K562 (cell line): ENCODE data around the gene METTL14. TPM values are rescaled to one million over a fixed set of nuclear protein-coding genes. Genes with fewer than 3 reads are reported as not detected.

Experiments
- ATAC-seq: fragments of 200-7000 bp; cut with Tn5 transposase; 3 replicates; pipeline ENCODE4 v1.9.1; 2020; ENCODE audit warnings: moderate library complexity
- BruUV-seq: library from RNA; stranded (reverse); fragments of 400-500 nt; replicated peaks from 2 replicates; lab custom pipeline; 2021; lab: Mats Ljungman, UMichigan
- CTCF ChIA-PET: fragments of 300-600 bp; formaldehyde crosslinking; extraction: SDS; loops from one replicate; lab custom pipeline; 2021; ENCODE audit warnings: low intra/inter-chr PET ratio; lab: Yijun Ruan, JAX
- POLR2A ChIA-PET: fragments of 300-600, 350-650 bp; sonication (Branson Sonifier 250); formaldehyde crosslinking; extraction: SDS; loops from one replicate; lab custom pipeline; 2021; ENCODE audit warnings: antibody characterized with exemption, inconsistent platforms; lab: Yijun Ruan, JAX
- DNase-seq, 4 experiments: peaks; one replicate each; pipeline versions ENCODE4 v3.0.0 to v3.0.0-alpha.2; 2011 to 2018; ENCODE audit warnings: low spot score in 3 of 4, mixed read lengths in 3 of 4; ENCODE audit errors: extremely low read depth in 1 of 4
- FAIRE-seq: peaks from 2 replicates; lab custom pipeline; 2011; peaks lifted over from hg19 to GRCh38; lab: Jason Lieb, UNC
- H2AFZ ChIP-seq: 2 replicates; pipeline ENCODE4 v1.6.0; 2011; ENCODE audit warnings: low read depth, low read length, control low read depth, inconsistent platforms
- H3K27ac ChIP-seq: fragments of 200-600 bp; 3 replicates; pipeline ENCODE4 v1.8.0; 2011; ENCODE audit warnings: low read depth, mild to moderate bottlenecking, control low read depth, inconsistent platforms, low read length, moderate library complexity, mixed read lengths; ENCODE audit errors: extremely low read depth
- H3K27me3 ChIP-seq, 2 experiments: fragments of 300-600 bp in 1 of 2; 2 replicates in 1 of 2; 3 replicates in 1 of 2; pipeline versions ENCODE4 v1.6.0 to v1.8.0; 2011; ENCODE audit warnings: inconsistent platforms in 2 of 2, low read length in 2 of 2, mild to moderate bottlenecking in 1 of 2, mixed read lengths in 1 of 2, moderate library complexity in 1 of 2; ENCODE audit not compliant: control insufficient read depth in 2 of 2, insufficient read depth in 2 of 2
- H3K36me3 ChIP-seq: fragments of 300-600 bp; 3 replicates; pipeline ENCODE4 v1.8.0; 2011; ENCODE audit warnings: mild to moderate bottlenecking, low read length, inconsistent platforms; ENCODE audit not compliant: control insufficient read depth, insufficient read depth
- H3K4me1 ChIP-seq, 2 experiments: fragments of 200-600 bp in 1 of 2; replicated peaks in 1 of 2; 2 replicates in 1 of 2; 3 replicates in 1 of 2; pipeline versions ENCODE4 v1.5.1 to v1.8.0; 2011; ENCODE audit warnings: inconsistent platforms in 2 of 2, low read length in 2 of 2, mild to moderate bottlenecking in 1 of 2, mixed read lengths in 1 of 2, moderate library complexity in 1 of 2; ENCODE audit not compliant: control insufficient read depth in 2 of 2, insufficient read depth in 2 of 2
- H3K4me2 ChIP-seq: 2 replicates; pipeline ENCODE4 v1.6.1; 2011; ENCODE audit warnings: low read length, control low read depth, inconsistent platforms, mixed read lengths; ENCODE audit not compliant: insufficient read depth
- H3K4me3 ChIP-seq: fragments of 200-600 bp; sonication (generic), shearing (Covaris generic); 2 replicates; pipeline ENCODE4 v1.5.1; 2016; ENCODE audit warnings: control low read depth, inconsistent platforms
- H3K79me2 ChIP-seq: fragments of 200-600 bp; 3 replicates; pipeline ENCODE4 v1.8.0; 2011; ENCODE audit warnings: low read length, inconsistent platforms; ENCODE audit not compliant: control insufficient read depth, insufficient read depth
- H3K9ac ChIP-seq, 2 experiments: 2 replicates each; pipeline versions ENCODE4 v1.6.0 to v1.6.1; 2011; ENCODE audit warnings: low read depth in 2 of 2, low read length in 2 of 2, control low read depth in 1 of 2, inconsistent platforms in 1 of 2, mild to moderate bottlenecking in 1 of 2, mixed read lengths in 1 of 2; ENCODE audit not compliant: insufficient read depth in 1 of 2
- H3K9me1 ChIP-seq: one replicate; pipeline ENCODE4 v1.6.0; 2011; ENCODE audit warnings: inconsistent platforms, mild to moderate bottlenecking, low read length, moderate library complexity; ENCODE audit not compliant: control insufficient read depth, insufficient read depth
- H3K9me3 ChIP-seq: replicated peaks from 2 replicates; pipeline ENCODE4 v1.5.1; 2011; ENCODE audit warnings: low read depth, low read length, inconsistent platforms; ENCODE audit not compliant: control insufficient read depth, insufficient read depth
- H4K20me1 ChIP-seq: replicated peaks from 2 replicates; pipeline ENCODE4 v1.6.1; 2011; ENCODE audit warnings: low read length, inconsistent platforms, mixed read lengths; ENCODE audit not compliant: control insufficient read depth, insufficient read depth
- ARID3A ChIP-seq: IDR thresholded peaks from 2 replicates; pipeline ENCODE4 v1.6.1; 2012; ENCODE audit warnings: low read depth, low read length, improper control_type of control experiment, borderline replicate concordance
- COPS2 ChIP-seq: fragments of 450-650 bp; conservative IDR thresholded peaks from 2 replicates; pipeline ENCODE4 v1.6.1; 2016; ENCODE audit warnings: mild to moderate bottlenecking, moderate library complexity
- POLR2G ChIP-seq: fragments of 200-400 bp; formaldehyde crosslinking; IDR thresholded peaks from 2 replicates; pipeline ENCODE4 v1.6.1; 2017; ENCODE audit warnings: low read depth, mild to moderate bottlenecking, antibody characterized with exemption, low read length, moderate library complexity
- RFX1 ChIP-seq: fragments of 450-650 bp; IDR thresholded peaks from 2 replicates; pipeline ENCODE4 v1.6.1; 2016; ENCODE audit warnings: mild to moderate bottlenecking, moderate library complexity
- SMAD4 ChIP-seq: fragments of 250-450 bp; sonication (Bioruptor Pico); conservative IDR thresholded peaks from 2 replicates; pipeline ENCODE4 v1.8.0; 2021; ENCODE audit warnings: inconsistent platforms, mild to moderate bottlenecking, moderate library complexity
- SRSF7 ChIP-seq: fragments of 200-400 bp; formaldehyde crosslinking; optimal IDR thresholded peaks from 2 replicates; pipeline ENCODE3; 2017; ENCODE audit warnings: mild to moderate bottlenecking, low read depth, low read length
- ZNF263 ChIP-seq: sonication (generic); formaldehyde crosslinking; IDR thresholded peaks from 2 replicates; pipeline ENCODE4 v1.8.0; 2022; ENCODE audit warnings: mild to moderate bottlenecking, missing genetic modification reagents, borderline replicate concordance
- ZNF609 ChIP-seq: sonication (generic); formaldehyde crosslinking; IDR thresholded peaks from 2 replicates; pipeline ENCODE4 v1.8.1; 2023; ENCODE audit warnings: missing genetic modification reagents, mild to moderate bottlenecking, borderline replicate concordance
- WGBS: fragments of 100-300 bp; shearing (Covaris generic); methylation state at CpG from one replicate; pipeline ENCODE4 v1.1.6; 2016; ENCODE audit warnings: low coverage, mixed read lengths; ENCODE audit not compliant: insufficient coverage; ENCODE audit errors: missing lambda C conversion rate; 5-methylcytosine and 5-hydroxymethylcytosine counted together
- in situ Hi-C: fragments of 300-500 bp; cut with MboI; formaldehyde crosslinking; loops from 4 replicates; pipeline ENCODE4 v1.15.0; 2018; ENCODE audit warnings: inconsistent platforms, mixed read lengths
- intact Hi-C: fragments of 100-400 bp; cut with micrococcal nuclease; formaldehyde crosslinking; loops from 2 replicates; pipeline ENCODE4 v1.14.2; 2022
- polyA plus RNA-seq, 8 experiments: library from polyadenylated mRNA; depleted of rRNA in 4 of 8; stranded (reverse) in 5 of 8; unstranded in 3 of 8; fragments of >200 nt; fragmentation: Nextera tagmentation in 2 of 8; fragmentation: Illumina TruSeq in 1 of 8; extraction: Ambion mirVana in 2 of 8; extraction: Trizol in 1 of 8; gene quantifications; 2 replicates each; pipeline versions ENCODE4 v1.2.1 to v1.2.3, GENCODE V29; 2011 to 2014; ENCODE audit warnings: inconsistent platforms in 1 of 8, missing spikeins in 1 of 8
- total RNA-seq, 7 experiments: library from RNA; depleted of rRNA in 6 of 7; stranded (reverse); fragments of >200 nt in 6 of 7; fragmentation: Illumina TruSeq in 2 of 7; extraction: Trizol in 2 of 7; gene quantifications; 2 replicates each; pipeline versions ENCODE4 v1.2.1 to v1.2.3, GENCODE V29; 2011 to 2021; ENCODE audit warnings: low replicate concordance in 1 of 7

The METTL14 gene
- total and polyA plus RNA-seq, 9 of the 15 experiments (the other 6 are each of a cell fraction or from before 2014, with no cell fraction given): 16.7 to 42.4 (median 27.7) TPM

- FAIRE-seq (no peak), DNase-seq (no peak), ATAC-seq (no peak)
- TF ChIP-seq SRSF7 (no peak), ARID3A (no peak), ZNF609 (CRISPR knock-in tag) (no peak), RFX1 (no peak), POLR2G (no peak), COPS2 (no peak), ZNF263 (CRISPR knock-in tag) (no peak), SMAD4 (CRISPR knock-in tag) (no peak)
- Histone ChIP-seq H3K79me2 (no peaks in the 10 kb centered on the region), H3K4me2 (no peak overlapping the region), H3K27ac (no peak overlapping the region), H3K27me3 (no peaks in the 10 kb centered on the region), H3K9me1 (no peaks in the 10 kb centered on the region), H2AFZ (no peak overlapping the region), H3K4me1 (no peaks in the 10 kb centered on the region), H4K20me1 (no peaks in the 10 kb centered on the region), H3K36me3 (peaks cover 15% of the 10 kb centered on the region; the same call in 2 of the 3 replicates), H3K9me3 (no peaks in the 10 kb centered on the region), H3K9ac (no peak overlapping the region), H3K4me3 (no peak overlapping the region)
- no TSS peak for BruUV-seq
- in situ Hi-C loops: no loop called here
- intact Hi-C loops: no loop called here
- ChIA-PET POLR2A (no interaction called here), CTCF (no interaction called here)
- WGBS: 51% methylated on average over 2 of the region's 2 CpGs
These were observed 66.6 kb downstream of the METTL14 start for GRCh38 chr4:118751629-118752323.
